Neuron (in vitro differentiated cells): Measurements from ENCODE around the gene NCSTN.
"Not testable (repeated sequence)": the region's sequence is repeated elsewhere in the genome, so short reads cannot be mapped to it uniquely, and the experiment has no call there.

Experiments
- H2AFZ ChIP-seq: one replicate; pipeline ENCODE4 v1.6.1; 2013; ENCODE audit warnings: low read depth, mild to moderate bottlenecking, inconsistent platforms, low read length, moderate library complexity
- H3K27me3 ChIP-seq: one replicate; pipeline ENCODE4 v1.6.1; 2013; ENCODE audit warnings: low read length; ENCODE audit not compliant: insufficient read depth
- H3K36me3 ChIP-seq: one replicate; pipeline ENCODE4 v1.6.1; 2013; ENCODE audit warnings: low read length; ENCODE audit not compliant: insufficient read depth
- H3K4me1 ChIP-seq: one replicate; pipeline ENCODE4 v1.6.1; 2013; ENCODE audit warnings: low read length; ENCODE audit not compliant: insufficient read depth
- H3K4me3 ChIP-seq: 2 replicates; pipeline ENCODE4 v1.5.1; 2013; ENCODE audit warnings: mild to moderate bottlenecking, low read length, moderate library complexity
- H3K9me3 ChIP-seq: one replicate; pipeline ENCODE4 v1.6.1; 2013; ENCODE audit warnings: low read length

NCSTN gene

DNA sequence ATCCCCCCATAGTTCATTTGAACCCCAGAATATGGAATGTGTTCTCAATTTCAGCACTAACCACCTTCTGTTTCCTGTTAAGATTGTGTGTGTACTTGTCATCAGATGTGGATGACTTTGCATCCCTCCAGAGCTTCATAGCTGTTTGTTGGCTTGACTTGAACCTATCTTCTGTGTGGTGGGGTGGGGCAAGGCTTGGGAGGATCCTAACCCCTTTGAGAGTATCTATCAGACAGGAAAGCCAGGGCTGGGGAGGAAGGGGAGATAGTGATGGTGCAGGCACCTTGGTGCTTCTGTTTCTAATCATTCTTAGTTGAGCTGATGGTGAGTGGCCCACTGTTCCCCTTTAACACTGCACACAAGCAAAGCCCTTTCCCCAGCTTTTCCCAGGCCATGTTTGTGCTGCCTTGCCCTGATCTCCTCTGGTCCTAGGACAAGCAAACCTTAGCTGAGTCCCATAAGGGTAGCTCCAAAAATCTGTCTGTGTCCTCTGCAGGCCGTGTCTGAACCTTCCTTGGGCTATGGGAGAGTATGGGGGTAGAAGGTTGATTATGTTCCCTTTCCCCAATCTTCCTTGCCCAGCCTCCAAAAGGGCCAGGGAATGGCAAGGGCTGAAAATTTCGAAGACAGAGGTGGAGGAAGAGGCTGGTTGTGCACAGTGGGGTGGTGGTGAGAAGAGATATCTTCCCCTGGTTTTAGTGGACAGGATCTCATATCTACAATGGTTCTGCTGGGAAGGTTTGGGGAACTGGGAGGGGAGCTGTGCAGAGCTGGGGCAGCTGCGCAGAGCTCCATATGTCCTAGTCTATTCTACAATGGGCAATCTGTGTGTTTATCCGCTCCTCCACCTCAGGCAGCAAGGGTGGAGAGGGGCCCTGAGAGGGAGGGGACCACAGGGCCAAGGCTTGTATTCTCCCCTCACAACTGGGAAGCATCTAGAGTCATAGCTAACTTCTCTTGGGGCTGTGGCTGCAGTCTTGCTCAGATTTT is 25.0 kb downstream of the NCSTN start:
- H3K36me3 ChIP-seq, result no peaks in the 10 kb centered on the region
- H3K4me3 ChIP-seq, result peak overlapping the region; percentile 46

DNA sequence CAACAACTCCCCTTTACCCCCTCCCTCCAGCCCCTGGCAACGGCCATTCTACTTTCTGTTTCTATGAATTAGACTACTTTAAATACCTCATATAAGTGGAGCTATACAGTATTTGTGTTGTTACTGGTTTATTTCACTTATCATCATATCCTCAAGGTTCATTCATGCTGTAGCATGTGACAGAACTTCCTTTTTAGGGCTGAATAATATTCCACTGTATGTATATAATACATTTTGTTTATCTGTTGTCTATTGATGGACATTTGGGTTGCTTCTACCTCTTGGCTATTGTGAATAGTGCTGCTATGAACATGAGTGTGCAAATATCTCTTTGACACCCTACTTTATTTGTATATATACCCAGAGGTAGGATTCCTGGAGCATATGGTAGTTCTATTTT is 25.9 kb downstream of the NCSTN start:
- Histone ChIP-seq H3K4me1 (peaks cover 9% of the 10 kb centered on the region), H3K4me3 (peak overlapping the region; percentile 46), H3K36me3 (no peaks in the 10 kb centered on the region), H3K9me3 (no peaks in the 10 kb centered on the region), H3K27me3 (no peaks in the 10 kb centered on the region), H2AFZ (no peak overlapping the region)

More for the DNA sequence above, 25.0 kb downstream of the NCSTN start:
- Histone ChIP-seq H2AFZ (no peak overlapping the region), H3K27me3 (no peaks in the 10 kb centered on the region), H3K4me1 (peaks cover 13% of the 10 kb centered on the region), H3K9me3 (no peaks in the 10 kb centered on the region)

- Histone ChIP-seq H3K27me3 (no peaks in the 10 kb centered on the region), H3K9me3 (no peaks in the 10 kb centered on the region), H3K36me3 (no peaks in the 10 kb centered on the region), H3K4me3 (no peak overlapping the region), H2AFZ (no peak overlapping the region), H3K4me1 (peaks cover 23% of the 10 kb centered on the region)
Observed at GRCh38 chr1:160370561-160371345, 27.6 kb downstream of the NCSTN start.

DNA sequence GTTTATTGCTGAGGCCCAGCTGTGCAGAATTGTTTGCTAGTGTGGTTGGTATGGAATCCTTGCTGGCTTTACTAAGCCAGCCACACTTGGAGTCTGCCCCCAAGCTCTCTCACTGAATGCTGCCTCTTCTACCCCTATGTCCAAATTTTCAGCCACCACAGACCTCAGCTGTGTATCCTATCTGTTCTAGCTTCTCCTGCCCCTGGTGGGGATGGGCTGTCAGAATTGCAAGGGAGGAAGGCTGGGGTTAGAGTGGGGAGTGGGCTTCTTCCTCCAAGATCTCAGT is 28.1 kb downstream of the NCSTN start:
- Histone ChIP-seq H3K4me3 (no peak overlapping the region), H3K9me3 (no peaks in the 10 kb centered on the region), H3K4me1 (peaks cover 23% of the 10 kb centered on the region), H3K36me3 (no peaks in the 10 kb centered on the region), H3K27me3 (no peaks in the 10 kb centered on the region), H2AFZ (no peak overlapping the region)

DNA sequence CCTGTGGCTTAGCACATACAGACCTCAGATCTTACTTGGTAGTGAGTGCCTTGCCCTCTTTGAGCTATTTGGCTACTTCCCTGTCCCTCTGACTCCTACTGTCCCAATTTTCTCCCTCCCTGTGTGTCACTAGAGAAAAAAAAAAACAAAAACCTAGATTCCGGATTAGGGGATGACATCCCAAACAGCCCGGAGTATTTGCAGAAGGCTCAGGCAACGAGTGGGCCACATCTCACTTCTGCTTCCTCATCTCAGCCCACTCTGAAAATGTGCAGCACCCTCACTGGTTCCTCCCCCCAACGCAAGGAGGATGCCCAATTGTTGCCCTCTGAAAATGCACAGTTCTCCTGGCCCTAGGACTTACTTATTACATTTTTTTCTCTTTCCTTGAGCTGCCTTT is 28.6 kb downstream of the NCSTN start:
- Histone ChIP-seq H3K9me3 (no peaks in the 10 kb centered on the region), H3K4me3 (no peak overlapping the region), H3K36me3 (no peaks in the 10 kb centered on the region), H2AFZ (no peak overlapping the region), H3K4me1 (peaks cover 24% of the 10 kb centered on the region), H3K27me3 (no peaks in the 10 kb centered on the region)

DNA sequence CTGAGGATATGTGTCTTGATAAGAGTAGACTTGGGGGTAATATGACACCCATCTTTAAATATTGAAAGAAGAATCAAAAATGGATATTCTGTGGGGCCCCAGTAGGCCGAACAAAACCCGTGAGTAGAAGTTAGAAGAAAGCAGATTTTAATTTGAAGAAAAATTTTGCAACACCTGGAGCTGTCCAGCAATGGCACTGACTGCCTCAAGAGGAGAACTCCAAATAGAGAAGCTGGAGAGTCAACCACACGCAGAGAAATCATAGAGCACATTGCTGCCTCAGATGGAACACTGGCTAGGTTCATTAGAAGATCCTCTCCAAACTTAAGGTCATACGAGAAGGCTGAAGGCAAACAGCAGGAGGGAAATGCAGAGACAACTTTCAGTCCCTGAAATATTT is 30.5 kb downstream of the NCSTN start:
- Histone ChIP-seq H3K9me3 (no peaks in the 10 kb centered on the region), H3K36me3 (no peaks in the 10 kb centered on the region), H2AFZ (no peak overlapping the region), H3K4me3 (no peak overlapping the region), H3K4me1 (peaks cover 33% of the 10 kb centered on the region), H3K27me3 (no peaks in the 10 kb centered on the region)

GRCh38 chr1:160374306-160375110 is 31.3 kb downstream of the NCSTN start:
- H3K4me1 ChIP-seq, result peaks cover 33% of the 10 kb centered on the region
- H3K9me3 ChIP-seq, result no peaks in the 10 kb centered on the region
- H3K27me3 ChIP-seq, result no peaks in the 10 kb centered on the region
- no peak overlapping the region for H2AFZ ChIP-seq
- no peak overlapping the region for H3K4me3 ChIP-seq
- no peaks in the 10 kb centered on the region for H3K36me3 ChIP-seq

DNA sequence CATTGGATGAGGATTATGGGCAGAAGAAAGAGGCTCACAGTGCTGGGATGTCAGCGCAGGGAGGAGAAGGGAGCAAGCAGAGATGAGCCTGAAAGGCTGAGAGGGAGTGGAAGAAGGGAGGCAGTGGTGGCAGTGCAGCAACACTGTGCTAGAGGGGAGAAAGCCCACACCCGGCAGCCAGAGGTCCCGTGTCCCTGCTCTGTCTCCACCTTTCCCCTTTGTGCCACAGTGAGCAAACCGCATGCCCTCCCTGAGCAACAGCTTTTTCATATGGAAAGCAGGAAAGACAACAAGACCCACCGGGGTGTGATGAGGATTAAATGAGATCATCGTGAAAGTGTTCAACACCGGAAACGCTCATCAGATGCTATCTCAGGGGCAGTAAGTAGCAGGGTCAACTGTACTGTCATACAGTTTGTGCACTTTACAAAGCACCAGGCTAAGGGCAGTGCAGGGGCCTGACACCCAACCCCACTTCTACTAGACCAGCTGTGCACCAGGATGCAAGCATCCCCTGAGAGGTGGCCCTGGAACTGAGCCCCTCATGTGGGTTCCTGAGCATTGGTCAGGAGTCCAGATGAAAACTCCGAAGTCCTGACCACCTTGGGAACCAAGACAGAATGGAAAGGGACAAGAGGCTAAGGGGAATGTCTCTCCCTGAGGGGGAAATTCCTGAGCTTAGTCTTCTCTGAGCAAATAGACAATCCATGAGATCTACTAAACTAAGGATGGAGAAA is 32.8 kb downstream of the NCSTN start:
- no peaks in the 10 kb centered on the region for H3K27me3 ChIP-seq
- H3K4me3 ChIP-seq, result peak overlapping the region; percentile 20
- H3K9me3 ChIP-seq, result no peaks in the 10 kb centered on the region
- peak overlapping the region; percentile 6 for H2AFZ ChIP-seq
- H3K36me3 ChIP-seq, result no peaks in the 10 kb centered on the region
- H3K4me1 ChIP-seq, result peaks cover 33% of the 10 kb centered on the region

DNA sequence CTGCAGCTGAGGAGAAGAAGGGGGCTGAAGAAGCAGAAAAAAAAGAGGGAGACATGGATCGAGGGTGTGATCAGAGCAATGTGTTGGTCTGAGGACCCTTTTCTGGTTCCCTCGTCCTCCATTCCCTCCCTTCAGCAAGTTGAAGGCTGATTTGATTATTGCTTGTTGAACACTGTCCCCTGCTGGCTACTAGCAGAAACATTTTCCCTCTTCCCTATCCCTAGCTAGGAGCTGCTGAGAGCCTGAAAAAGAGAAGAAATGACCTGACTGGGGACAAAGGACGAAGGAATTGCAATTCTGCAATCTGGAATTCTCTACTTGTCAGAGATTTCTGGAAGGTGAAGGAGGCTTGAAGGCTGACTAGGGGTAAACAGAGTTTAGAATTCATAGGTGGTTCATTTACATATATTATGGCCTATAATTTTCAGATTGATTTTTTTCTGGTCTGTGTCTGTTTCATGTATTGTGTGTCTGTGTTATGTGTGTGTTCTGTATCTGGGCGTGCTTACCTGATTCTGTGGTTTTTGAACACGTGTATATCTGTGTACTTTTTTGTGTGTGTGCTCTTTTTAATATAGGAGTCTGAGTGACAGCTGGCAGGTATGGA is 33.4 kb downstream of the NCSTN start:
- Histone ChIP-seq H2AFZ (peak overlapping the region; percentile 6), H3K9me3 (no peaks in the 10 kb centered on the region), H3K27me3 (no peaks in the 10 kb centered on the region), H3K36me3 (no peaks in the 10 kb centered on the region), H3K4me3 (peak overlapping the region; percentile 20), H3K4me1 (peaks cover 33% of the 10 kb centered on the region)

DNA sequence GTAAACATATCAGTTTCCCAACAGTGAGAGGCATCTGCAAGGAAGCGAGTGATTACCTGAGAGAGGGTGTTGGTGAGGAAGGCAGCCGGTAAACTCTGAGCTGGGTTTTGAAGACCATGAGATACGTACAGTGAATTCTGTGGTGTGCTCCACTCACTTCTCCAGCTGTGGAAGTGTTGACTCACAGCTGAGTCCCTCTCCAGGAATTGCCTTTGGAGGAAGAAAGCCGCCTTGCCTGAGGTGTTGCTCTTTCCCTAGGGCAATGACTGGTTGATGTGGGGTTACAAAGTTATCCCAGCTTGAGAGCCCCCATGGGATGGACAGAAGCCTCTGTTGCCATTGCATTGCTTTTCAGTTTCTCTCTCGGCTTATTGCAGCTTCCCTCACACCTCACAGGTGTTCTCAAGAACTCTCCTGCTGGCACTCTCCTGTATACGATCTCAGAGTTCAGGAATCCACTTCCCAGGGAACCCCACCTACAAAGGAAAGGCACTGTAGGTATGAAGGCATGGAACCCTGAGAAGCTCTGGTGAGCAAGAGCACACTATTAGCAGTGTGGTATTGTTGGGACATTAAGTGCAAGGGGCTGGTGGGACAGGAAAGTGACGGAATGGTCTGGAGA is 34.5 kb downstream of the NCSTN start:
- H2AFZ ChIP-seq, result no peak overlapping the region
- H3K36me3 ChIP-seq, result no peaks in the 10 kb centered on the region
- no peaks in the 10 kb centered on the region for H3K27me3 ChIP-seq
- no peaks in the 10 kb centered on the region for H3K9me3 ChIP-seq
- H3K4me1 ChIP-seq, result peaks cover 33% of the 10 kb centered on the region
- H3K4me3 ChIP-seq, result no peak overlapping the region

GRCh38 chr1:160384812-160385211 is 41.6 kb downstream of the NCSTN start:
- not testable (repeated sequence) for H2AFZ ChIP-seq, H3K36me3 ChIP-seq, H3K27me3 ChIP-seq, H3K4me3 ChIP-seq, H3K9me3 ChIP-seq, H3K4me1 ChIP-seq

- not testable (repeated sequence) for H3K4me3 ChIP-seq, H3K4me1 ChIP-seq
Observed at GRCh38 chr1:160388406-160388805, 45.2 kb downstream of the NCSTN start.

More at GRCh38 chr1:160388406-160388805, 45.2 kb downstream of the NCSTN start:
- H2AFZ ChIP-seq, H3K9me3 ChIP-seq, H3K36me3 ChIP-seq, H3K27me3 ChIP-seq: not testable (repeated sequence)
